ENCODE results near the gene IKZF1.

IKZF1 gene

GRCh38 chr7:50396856-50397255, 92.3 kb downstream of the IKZF1 start:
- Histone ChIP-seq H3K4me3 (ENCODE audit: insufficient read depth, low read length, poor library complexity, severe bottlenecking) (no peak overlapping the region), H3K79me2 (ENCODE audit: insufficient read depth, low read length) (peaks cover 23% of the 10 kb centered on the region), H3K9me2 (replicated peaks; ENCODE audit: insufficient read depth, low read length) (no peaks in the 10 kb centered on the region), H4K20me1 (ENCODE audit: low read depth, low read length) (peaks cover 23% of the 10 kb centered on the region), H3K27me3 (ENCODE audit: low read length) (no peaks in the 10 kb centered on the region), H3K4me2 (ENCODE audit: low read depth, low read length, poor library complexity, severe bottlenecking) (no peak overlapping the region), H3K27ac (ENCODE audit: low read depth, low read length) (peak overlapping the region; percentile 32; the same call in 1 of the 2 replicates), H3F3A (ENCODE audit: insufficient read depth) (peaks cover 32% of the 10 kb centered on the region), H3K9ac (ENCODE audit: low read length) (no peak overlapping the region), H3K9me3 (ENCODE audit: insufficient read depth, low read length) (no peaks in the 10 kb centered on the region), H3K36me3 (ENCODE audit: low read length) (peaks cover 63% of the 10 kb centered on the region), H2AFZ (ENCODE audit: low read depth, low read length, severe bottlenecking) (no peak overlapping the region)
- TF ChIP-seq CTCF (IDR thresholded peaks at IDR 0.05; ENCODE audit: insufficient read depth, low read length, poor library complexity, severe bottlenecking) (no peak), EZH2phosphoT487 (conservative IDR thresholded peaks at IDR 0.05; ENCODE audit: low read length) (no peak)

DNA sequence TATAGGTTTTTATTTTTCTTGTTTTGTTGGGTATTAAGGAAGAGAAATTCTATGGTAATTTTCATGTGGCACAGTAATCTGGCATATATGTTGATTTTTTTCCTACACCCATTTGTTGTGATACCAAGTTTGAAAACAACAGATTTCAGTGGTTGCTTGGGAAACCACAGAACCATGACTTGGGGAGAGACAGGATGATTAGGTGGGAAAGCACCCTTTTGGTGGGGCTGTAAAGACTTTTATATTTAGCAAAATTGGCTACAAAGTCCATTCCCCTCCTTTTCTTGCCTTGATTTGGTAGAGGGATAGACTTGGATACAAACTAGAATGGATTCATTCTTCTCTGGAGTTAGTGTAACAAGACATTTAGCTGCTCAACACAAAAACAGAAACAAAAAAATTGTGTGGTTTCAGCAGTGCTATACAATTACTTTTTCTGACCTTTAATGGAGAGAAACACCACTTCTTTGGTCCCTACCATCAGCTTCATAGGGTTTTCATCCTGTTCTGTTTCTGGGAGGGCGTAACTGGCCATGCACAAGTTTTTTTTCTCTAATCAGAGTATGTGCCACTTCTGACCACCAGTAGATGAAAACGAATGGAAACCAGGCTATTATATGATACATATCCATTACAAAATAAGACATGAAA, 92.9 kb downstream of the IKZF1 start:
- Histone ChIP-seq H3K9ac (ENCODE audit: low read length) (no peak overlapping the region), H3F3A (ENCODE audit: insufficient read depth) (peaks cover 37% of the 10 kb centered on the region), H2AFZ (ENCODE audit: low read depth, low read length, severe bottlenecking) (no peak overlapping the region), H3K4me2 (ENCODE audit: low read depth, low read length, poor library complexity, severe bottlenecking) (no peak overlapping the region), H4K20me1 (ENCODE audit: low read depth, low read length) (peaks cover 23% of the 10 kb centered on the region), H3K4me3 (ENCODE audit: insufficient read depth, low read length, poor library complexity, severe bottlenecking) (no peak overlapping the region), H3K27me3 (ENCODE audit: low read length) (no peaks in the 10 kb centered on the region), H3K79me2 (ENCODE audit: insufficient read depth, low read length) (peaks cover 23% of the 10 kb centered on the region), H3K9me3 (ENCODE audit: insufficient read depth, low read length) (no peaks in the 10 kb centered on the region), H3K27ac (ENCODE audit: low read depth, low read length) (no peak overlapping the region), H3K36me3 (ENCODE audit: low read length) (peaks cover 62% of the 10 kb centered on the region), H3K9me2 (replicated peaks; ENCODE audit: insufficient read depth, low read length) (no peaks in the 10 kb centered on the region)
- no peak for TF ChIP-seq EZH2phosphoT487 (conservative IDR thresholded peaks at IDR 0.05; ENCODE audit: low read length)
- no peak for TF ChIP-seq CTCF (IDR thresholded peaks at IDR 0.05; ENCODE audit: insufficient read depth, low read length, poor library complexity, severe bottlenecking)

- H3K9ac ChIP-seq (ENCODE audit: low read length), result no peak overlapping the region
- no peak for TF ChIP-seq CTCF (IDR thresholded peaks at IDR 0.05; ENCODE audit: insufficient read depth, low read length, poor library complexity, severe bottlenecking)
- no peak for TF ChIP-seq EZH2phosphoT487 (conservative IDR thresholded peaks at IDR 0.05; ENCODE audit: low read length)
- H3K4me3 ChIP-seq (ENCODE audit: insufficient read depth, low read length, poor library complexity, severe bottlenecking), result no peak overlapping the region
- H3K4me2 ChIP-seq (ENCODE audit: low read depth, low read length, poor library complexity, severe bottlenecking), result no peak overlapping the region
- no peaks in the 10 kb centered on the region for H3K9me3 ChIP-seq (ENCODE audit: insufficient read depth, low read length)
- no peaks in the 10 kb centered on the region for H3K27me3 ChIP-seq (ENCODE audit: low read length)
- H3K79me2 ChIP-seq (ENCODE audit: insufficient read depth, low read length), result peaks cover 23% of the 10 kb centered on the region
- H3K9me2 ChIP-seq (replicated peaks; ENCODE audit: insufficient read depth, low read length), result no peaks in the 10 kb centered on the region
- H4K20me1 ChIP-seq (ENCODE audit: low read depth, low read length), result peaks cover 26% of the 10 kb centered on the region
- peaks cover 42% of the 10 kb centered on the region for H3F3A ChIP-seq (ENCODE audit: insufficient read depth)
- peaks cover 65% of the 10 kb centered on the region for H3K36me3 ChIP-seq (ENCODE audit: low read length)
- no peak overlapping the region for H3K27ac ChIP-seq (ENCODE audit: low read depth, low read length)
- no peak overlapping the region for H2AFZ ChIP-seq (ENCODE audit: low read depth, low read length, severe bottlenecking)
These were observed 93.4 kb downstream of the IKZF1 start for GRCh38 chr7:50397971-50398324.

Measured in SU-DHL-6 (cell line).